HepG2 (cell line): ENCODE results near the gene DNAJC7. TPM values are rescaled to one million over a fixed set of nuclear protein-coding genes. Genes with fewer than 3 reads are reported as not detected.

Experiments used
- ATAC-seq: fragments of 200-7000 bp; cut with Tn5 transposase; 3 replicates; pipeline ENCODE4 v1.9.1; 2020; ENCODE audit warnings: mild to moderate bottlenecking, moderate library complexity
- BruUV-seq: library from RNA; stranded (reverse); fragments of 400-500 nt; replicated peaks from 2 replicates; lab custom pipeline; 2021; lab: Mats Ljungman, UMichigan
- CTCF ChIA-PET: fragments of 300-600 bp; formaldehyde crosslinking; extraction: SDS; loops from one replicate; lab custom pipeline; 2021; ENCODE audit warnings: low total read pairs, inconsistent platforms, low intra/inter-chr PET ratio; lab: Yijun Ruan, JAX
- POLR2A ChIA-PET: fragments of 350-600 bp; sonication (Branson Sonifier 250); formaldehyde crosslinking; loops from one replicate; lab custom pipeline; 2020; ENCODE audit warnings: antibody characterized with exemption, inconsistent platforms; lab: Yijun Ruan, JAX
- DNase-seq: peaks from one replicate; pipeline ENCODE4 v3.0.0-alpha.2; 2015; ENCODE audit warnings: low spot score
- FAIRE-seq: peaks from 3 replicates; lab custom pipeline; 2011; peaks lifted over from hg19 to GRCh38; lab: Jason Lieb, UNC
- H2AFZ ChIP-seq: one replicate; pipeline ENCODE4 v1.6.1; 2011; ENCODE audit warnings: low read length, inconsistent platforms
- H3K27ac ChIP-seq: fragments of 300-600 bp; 3 replicates; pipeline ENCODE4 v1.8.0; 2011; ENCODE audit warnings: mixed run types, mild to moderate bottlenecking, mixed read lengths, low read length, inconsistent platforms; ENCODE audit not compliant: insufficient read depth; ENCODE audit errors: extremely low read length
- H3K27me3 ChIP-seq, 2 experiments: fragments of 200-600 bp in 1 of 2; 2 replicates in 1 of 2; 3 replicates in 1 of 2; pipeline versions ENCODE4 v1.6.0 to v1.8.0; 2011; ENCODE audit warnings: low read length in 2 of 2, mild to moderate bottlenecking in 2 of 2, moderate library complexity in 2 of 2, inconsistent platforms in 1 of 2; ENCODE audit not compliant: insufficient read depth in 2 of 2, control insufficient read depth in 1 of 2
- H3K36me3 ChIP-seq, 2 experiments: fragments of 200-600 bp in 1 of 2; replicated peaks in 1 of 2; 2 replicates in 1 of 2; 3 replicates in 1 of 2; pipeline versions ENCODE4 v1.5.1 to v1.8.0; 2011; ENCODE audit warnings: low read length in 2 of 2, inconsistent platforms in 1 of 2; ENCODE audit not compliant: insufficient read depth in 2 of 2, control insufficient read depth in 1 of 2
- H3K4me1 ChIP-seq: 2 replicates; pipeline ENCODE4 v1.5.1; 2012; ENCODE audit warnings: low read length, inconsistent platforms; ENCODE audit not compliant: insufficient read depth
- H3K4me2 ChIP-seq: 2 replicates; pipeline ENCODE4 v1.6.0; 2011; ENCODE audit warnings: low read depth, low read length, inconsistent platforms
- H3K4me3 ChIP-seq, 3 experiments: fragments of 200-600 bp in 1 of 3; sonication (generic), shearing (Covaris generic) in 1 of 3; replicated peaks in 1 of 3; 2 replicates each; pipeline ENCODE4 v1.5.1; 2011 to 2016; ENCODE audit warnings: low read length in 3 of 3, inconsistent platforms in 2 of 3, low read depth in 2 of 3, mild to moderate bottlenecking in 2 of 3, control low read depth in 1 of 3, mixed read lengths in 1 of 3; ENCODE audit not compliant: insufficient read depth in 1 of 3
- H3K79me2 ChIP-seq: one replicate; pipeline ENCODE4 v1.6.1; 2011; ENCODE audit warnings: low read length, inconsistent platforms; ENCODE audit not compliant: insufficient read depth
- H3K9ac ChIP-seq: 2 replicates; pipeline ENCODE4 v1.6.0; 2011; ENCODE audit warnings: mild to moderate bottlenecking, low read depth, low read length, inconsistent platforms; ENCODE audit not compliant: insufficient read depth
- H3K9me3 ChIP-seq: 2 replicates; pipeline ENCODE4 v1.5.1; 2012; ENCODE audit warnings: mild to moderate bottlenecking, low read length
- H4K20me1 ChIP-seq: 2 replicates; pipeline ENCODE4 v1.6.0; 2011; ENCODE audit warnings: inconsistent platforms, mild to moderate bottlenecking, low read length, moderate library complexity; ENCODE audit not compliant: insufficient read depth
- ETS1 ChIP-seq: sonication (generic); formaldehyde crosslinking; IDR thresholded peaks from 2 replicates; pipeline ENCODE4 v1.4.0; 2020; ENCODE audit warnings: missing genetic modification reagents
- PAX8 ChIP-seq: sonication (generic); formaldehyde crosslinking; IDR thresholded peaks from 2 replicates; pipeline ENCODE4 v1.8.0; 2022; ENCODE audit warnings: mild to moderate bottlenecking, missing genetic modification reagents, borderline replicate concordance
- TEAD3 ChIP-seq: optimal IDR thresholded peaks from 2 replicates; pipeline ENCODE3; 2016; ENCODE audit warnings: borderline replicate concordance
- ZBTB40 ChIP-seq, 2 experiments: fragments of 450-650 bp in 1 of 2; sonication (generic) in 1 of 2; formaldehyde crosslinking in 1 of 2; IDR thresholded peaks; 2 replicates each; pipeline versions ENCODE4 v1.6.1 to v1.8.0; 2016 to 2022; ENCODE audit warnings: antibody characterized with exemption in 1 of 2, mild to moderate bottlenecking in 1 of 2, missing genetic modification reagents in 1 of 2
- ZHX1 ChIP-seq: sonication (generic); formaldehyde crosslinking; IDR thresholded peaks from 2 replicates; pipeline ENCODE4 v1.8.1; 2022; ENCODE audit warnings: low read depth, mild to moderate bottlenecking, missing genetic modification reagents
- ZNF350 ChIP-seq: sonication (generic); formaldehyde crosslinking; IDR thresholded peaks from 2 replicates; pipeline ENCODE4 v1.4.0; 2020; ENCODE audit warnings: mild to moderate bottlenecking, low read depth, missing genetic modification reagents, borderline replicate concordance
- ZNF512B ChIP-seq: sonication (generic); formaldehyde crosslinking; IDR thresholded peaks from 2 replicates; pipeline ENCODE4 v1.5.1; 2020; ENCODE audit warnings: missing genetic modification reagents, mild to moderate bottlenecking, borderline replicate concordance
- WGBS: methylation state at CpG from one replicate; pipeline ENCODE4 v1.1.6; 2017; ENCODE audit warnings: low lambda C conversion rate; 5-methylcytosine and 5-hydroxymethylcytosine counted together
- in situ Hi-C: cut with HindIII; loops from 2 replicates; pipeline ENCODE4 v1.10.0; 2017; ENCODE audit warnings: low pct_unique_long_range_greater_than_20kb; ENCODE audit not compliant: extremely low pct_ligation_motif_present
- intact Hi-C: fragments of 100-400 bp; cut with micrococcal nuclease; formaldehyde crosslinking; loops from one replicate; pipeline ENCODE4 v1.10.0; 2022; ENCODE audit not compliant: unreplicated experiment
- polyA plus RNA-seq, 8 experiments: library from polyadenylated mRNA; depleted of rRNA in 3 of 8; stranded (reverse) in 7 of 8; unstranded in 1 of 8; fragments of >200 nt; fragmentation: Illumina TruSeq in 4 of 8; extraction: Trizol in 4 of 8; gene quantifications; 2 replicates each; pipeline versions ENCODE4 v1.2.1 to v1.2.3, GENCODE V29; 2011 to 2016; ENCODE audit warnings: low read depth in 4 of 8, missing spikeins in 1 of 8, mixed read lengths in 1 of 8; ENCODE audit not compliant: insufficient read depth in 1 of 8
- total RNA-seq, 5 experiments: library from RNA; depleted of rRNA; stranded (reverse); fragments of >200 nt; fragmentation: Illumina TruSeq; extraction: Trizol; gene quantifications; 2 replicates each; pipeline ENCODE4 v1.2.3, GENCODE V29; 2016; ENCODE audit warnings: low read depth in 1 of 5

Gene DNAJC7
- total and polyA plus RNA-seq, 2 of the 13 experiments (the other 11 are each of a cell fraction or from before 2014, with no cell fraction given) = 47.7 to 132 TPM

- no peaks in the 10 kb centered on the region; a peak in 1 of 5 replicates for H3K27me3 ChIP-seq
- H3K4me2 ChIP-seq = no peak overlapping the region
- ChIA-PET CTCF (no interaction called here), POLR2A (interaction anchor here (0.9 to 1.6 kb wide), 2 partner anchors 57 to 89 kb away, joined by 3 to 4 read pairs; partner anchors contain the start of genes CNP and DHX58)
- DNase-seq (no peak), FAIRE-seq (no peak), ATAC-seq (no peak)
- H3K79me2 ChIP-seq = no peaks in the 10 kb centered on the region
- H3K36me3 ChIP-seq = no peaks in the 10 kb centered on the region
- BruUV-seq = no TSS peak
- no peak overlapping the region for H3K9ac ChIP-seq
- no peak overlapping the region for H2AFZ ChIP-seq
- no peak overlapping the region for H3K4me3 ChIP-seq
- no peaks in the 10 kb centered on the region for H4K20me1 ChIP-seq
- intact Hi-C loops (no loop called here), in situ Hi-C loops (no loop called here)
- no peak overlapping the region for H3K27ac ChIP-seq
- H3K9me3 ChIP-seq = no peaks in the 10 kb centered on the region
- 47% methylated on average over 3 of the region's 3 CpGs for WGBS
- peaks cover 43% of the 10 kb centered on the region for H3K4me1 ChIP-seq
- TF ChIP-seq ZNF350 (CRISPR knock-in tag) = no peak
- no peak for TF ChIP-seq ZHX1 (CRISPR knock-in tag)
- no peak for TF ChIP-seq PAX8 (CRISPR knock-in tag)
- TF ChIP-seq ETS1 (CRISPR knock-in tag) = no peak
- no peak for TF ChIP-seq ZNF512B (CRISPR knock-in tag)
- TF ChIP-seq TEAD3 (CRISPR knock-in tag) = no peak
- TF ChIP-seq ZBTB40 (IDR thresholded peaks at IDR 0.05) = no peak
- TF ChIP-seq ZBTB40 (CRISPR knock-in tag; IDR thresholded peaks at IDR 0.05) = no peak
Observed at GRCh38 chr17:42055027-42055426, 37.8 kb upstream of the DNAJC7 start.
